C4-2B (cell line): Measurements from ENCODE around the gene ZFR2.

Experiments
- CTCF ChIP-seq: fragments of 450-650 bp; conservative IDR thresholded peaks from 2 replicates; pipeline ENCODE4 v1.5.1; 2017; ENCODE audit warnings: mild to moderate bottlenecking
- ZFX ChIP-seq: fragments of 450-650 bp; IDR thresholded peaks from 2 replicates; pipeline ENCODE4 v1.6.1; 2017

GRCh38 chr19:3817761-3818160, 51.1 kb downstream of the ZFR2 start:
- no peak for TF ChIP-seq CTCF
- TF ChIP-seq ZFX, result no peak
